HFF-Myc (cell line): ENCODE data around the gene CCDC88A.

Source experiments
- DNase-seq: peaks from one replicate; pipeline ENCODE4 v3.0.0-alpha.2; 2011; ENCODE audit warnings: low read depth; ENCODE audit errors: extremely low read depth
- H3K4me3 ChIP-seq: replicated peaks from 2 replicates; pipeline ENCODE4 v1.5.1; 2011; ENCODE audit warnings: low read depth, mild to moderate bottlenecking, control low read depth, low read length
- CTCF ChIP-seq: IDR thresholded peaks from 2 replicates; pipeline ENCODE4 v1.5.1; 2012; ENCODE audit warnings: mild to moderate bottlenecking, low read depth, low read length, control low read depth; ENCODE audit errors: missing control alignments

CCDC88A gene

GRCh38 chr2:55437515-55438390, 18.1 kb upstream of the CCDC88A start:
- TF ChIP-seq CTCF, result no peak
- no peak for DNase-seq
- no peak overlapping the region for H3K4me3 ChIP-seq

GRCh38 chr2:55431982-55432627, 12.4 kb upstream of the CCDC88A start:
- peak; percentile 55 for TF ChIP-seq CTCF
- DNase-seq, result peak; percentile 24
- no peak overlapping the region for H3K4me3 ChIP-seq

GRCh38 chr2:55430211-55430975, 10.7 kb upstream of the CCDC88A start:
- no peak for TF ChIP-seq CTCF
- H3K4me3 ChIP-seq, result no peak overlapping the region
- DNase-seq, result no peak

GRCh38 chr2:55428258-55428657, 8.6 kb upstream of the CCDC88A start:
- DNase-seq, result no peak
- no peak overlapping the region for H3K4me3 ChIP-seq
- no peak for TF ChIP-seq CTCF

- no peak for DNase-seq
- no peak for TF ChIP-seq CTCF
Measured at GRCh38 chr2:55425431-55425831, 5.8 kb upstream of the CCDC88A start.

GRCh38 chr2:55422876-55423665, 3.4 kb upstream of the CCDC88A start:
- TF ChIP-seq CTCF, result no peak
- DNase-seq, result no peak
- H3K4me3 ChIP-seq, result no peak overlapping the region

More at GRCh38 chr2:55425431-55425831, 5.8 kb upstream of the CCDC88A start:
- no peak overlapping the region for H3K4me3 ChIP-seq
